PC-9 (cell line): ENCODE data around the gene EVC2.

Source experiments
- EZH2 ChIP-seq: fragments of 200-600 bp; sonication (generic); IDR thresholded peaks from 2 replicates; pipeline ENCODE4 v1.8.0; 2017; ENCODE audit warnings: antibody characterized with exemption, low read depth
- TF ChIP-seq, protein P1 (sequence below): fragments of 200-600 bp; sonication (generic); conservative IDR thresholded peaks from 2 replicates; pipeline ENCODE4 v1.6.1; 2017; ENCODE audit warnings: mixed run types, antibody characterized with exemption, mild to moderate bottlenecking, moderate library complexity

DNA sequence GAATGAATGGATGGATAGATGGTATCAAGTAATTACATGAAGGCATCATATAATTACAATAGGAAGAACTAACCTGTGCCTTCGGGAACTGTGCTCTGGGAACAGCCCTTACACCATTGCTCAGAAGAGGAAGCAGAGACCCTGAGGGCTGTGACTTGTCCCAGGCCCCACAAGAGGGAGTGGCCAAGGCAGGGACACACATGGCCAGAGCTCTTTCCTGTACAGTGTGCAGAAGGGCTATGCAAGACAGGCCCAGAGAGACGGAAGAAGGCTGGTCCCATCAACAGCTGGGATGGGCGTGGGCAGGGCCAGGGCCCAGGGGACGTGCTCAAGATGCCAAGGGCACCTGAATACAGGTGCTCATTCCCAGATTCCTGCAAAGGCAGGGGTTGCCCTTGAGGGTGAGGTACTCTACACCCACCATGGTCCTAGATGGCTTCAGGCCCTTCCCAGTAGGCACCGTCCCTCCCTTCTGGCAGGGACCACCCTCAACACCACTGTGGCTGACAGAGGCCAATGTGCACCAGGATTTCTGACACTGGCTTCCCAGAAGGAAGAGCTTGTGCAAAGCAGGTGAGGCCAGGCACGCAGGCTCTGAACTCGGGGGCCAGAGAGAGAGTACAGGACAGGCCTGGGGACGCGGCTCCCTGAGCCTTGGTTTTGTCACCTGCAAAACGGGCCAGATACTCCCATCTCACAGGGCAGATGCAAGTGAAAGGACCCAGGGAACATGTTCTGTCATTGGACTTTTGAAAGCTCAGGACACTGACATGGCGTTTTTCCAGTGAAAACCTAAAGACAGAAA is 1.7 kb downstream of the EVC2 start:
- TF ChIP-seq, protein P1, sequence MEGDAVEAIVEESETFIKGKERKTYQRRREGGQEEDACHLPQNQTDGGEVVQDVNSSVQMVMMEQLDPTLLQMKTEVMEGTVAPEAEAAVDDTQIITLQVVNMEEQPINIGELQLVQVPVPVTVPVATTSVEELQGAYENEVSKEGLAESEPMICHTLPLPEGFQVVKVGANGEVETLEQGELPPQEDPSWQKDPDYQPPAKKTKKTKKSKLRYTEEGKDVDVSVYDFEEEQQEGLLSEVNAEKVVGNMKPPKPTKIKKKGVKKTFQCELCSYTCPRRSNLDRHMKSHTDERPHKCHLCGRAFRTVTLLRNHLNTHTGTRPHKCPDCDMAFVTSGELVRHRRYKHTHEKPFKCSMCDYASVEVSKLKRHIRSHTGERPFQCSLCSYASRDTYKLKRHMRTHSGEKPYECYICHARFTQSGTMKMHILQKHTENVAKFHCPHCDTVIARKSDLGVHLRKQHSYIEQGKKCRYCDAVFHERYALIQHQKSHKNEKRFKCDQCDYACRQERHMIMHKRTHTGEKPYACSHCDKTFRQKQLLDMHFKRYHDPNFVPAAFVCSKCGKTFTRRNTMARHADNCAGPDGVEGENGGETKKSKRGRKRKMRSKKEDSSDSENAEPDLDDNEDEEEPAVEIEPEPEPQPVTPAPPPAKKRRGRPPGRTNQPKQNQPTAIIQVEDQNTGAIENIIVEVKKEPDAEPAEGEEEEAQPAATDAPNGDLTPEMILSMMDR, result no peak
- TF ChIP-seq EZH2, result no peak
